Thymus (tissue), 11 donors: ENCODE results near the gene GAREM1. TPM values are rescaled to one million over a fixed set of nuclear protein-coding genes. Genes with fewer than 3 reads are reported as not detected.

Experiments
- DNase-seq, 9 donors: peaks; one replicate each; pipeline ENCODE4 v3.0.0-alpha.2; 2013; ENCODE audit warnings: low spot score in 9 of 9, low read depth in 6 of 9, missing footprints in 1 of 9
- H3K27ac ChIP-seq, 2 donors: one replicate each; pipeline ENCODE4 v1.5.1; 2013; ENCODE audit warnings: control low read depth in 1 of 2, low read depth in 1 of 2, low read length in 1 of 2, mild to moderate bottlenecking in 1 of 2, moderate library complexity in 1 of 2
- H3K27me3 ChIP-seq, 2 donors: one replicate each; pipeline ENCODE4 v1.5.1; 2013; ENCODE audit warnings: low read length in 1 of 2; ENCODE audit not compliant: control insufficient read depth in 2 of 2, insufficient read depth in 1 of 2
- H3K36me3 ChIP-seq, 2 donors: one replicate each; pipeline ENCODE4 v1.5.1; 2013; ENCODE audit warnings: low read length in 1 of 2, mild to moderate bottlenecking in 1 of 2, moderate library complexity in 1 of 2; ENCODE audit not compliant: control insufficient read depth in 2 of 2, insufficient read depth in 2 of 2
- H3K4me1 ChIP-seq, 2 donors: one replicate each; pipeline ENCODE4 v1.5.1; 2013; ENCODE audit warnings: low read length in 2 of 2; ENCODE audit not compliant: control insufficient read depth in 2 of 2, insufficient read depth in 2 of 2
- H3K4me3 ChIP-seq, 2 donors: one replicate each; pipeline ENCODE4 v1.5.1; 2013; ENCODE audit warnings: low read length in 2 of 2, control low read depth in 1 of 2, mild to moderate bottlenecking in 1 of 2
- H3K9me3 ChIP-seq, 2 donors: one replicate each; pipeline ENCODE4 v1.5.1; 2013; ENCODE audit warnings: low read length in 1 of 2, mild to moderate bottlenecking in 1 of 2; ENCODE audit not compliant: control insufficient read depth in 2 of 2, insufficient read depth in 1 of 2
- WGBS: extraction: QIAGEN DNeasy Blood & Tissue Kit; methylation state at CpG from one replicate; pipeline ENCODE4 v1.1.7; 2013; 5-methylcytosine and 5-hydroxymethylcytosine counted together
- polyA plus RNA-seq: library from polyadenylated mRNA; stranded (reverse); fragments of 200-250 nt; gene quantifications from one replicate; pipeline ENCODE4 v1.2.3, GENCODE V29; 2013
- total RNA-seq: library from RNA; stranded (reverse); fragments of 120-200 nt; gene quantifications from one replicate; pipeline ENCODE4 v1.2.4, GENCODE V29; 2013
- donor health status: healthy.

Gene GAREM1
- total and polyA plus RNA-seq, 2 donors, result 0.57 to 1.5 TPM

- DNase-seq, result no peak
- Histone ChIP-seq H3K27me3 (no peaks in the 10 kb centered on the region), H3K4me1 (no peaks in the 10 kb centered on the region), H3K9me3 (no peaks in the 10 kb centered on the region), H3K27ac (no peak overlapping the region), H3K36me3 (no peaks in the 10 kb centered on the region), H3K4me3 (no peak overlapping the region)
- WGBS, result 49% methylated on average over 2 of the region's 2 CpGs
These were observed 168.5 kb downstream of the GAREM1 start for GRCh38 chr18:32301976-32302743.

GRCh38 chr18:32301361-32301760, 169.3 kb downstream of the GAREM1 start:
- H3K36me3 ChIP-seq, result no peaks in the 10 kb centered on the region
- DNase-seq, result no peak
- no peak overlapping the region for H3K4me3 ChIP-seq
- H3K27ac ChIP-seq, result no peak overlapping the region
- no peaks in the 10 kb centered on the region for H3K4me1 ChIP-seq
- 83% methylated on average over 4 of the region's 4 CpGs for WGBS
- no peaks in the 10 kb centered on the region for H3K27me3 ChIP-seq
- H3K9me3 ChIP-seq, result no peaks in the 10 kb centered on the region

- Histone ChIP-seq H3K36me3 (no peaks in the 10 kb centered on the region), H3K9me3 (no peaks in the 10 kb centered on the region), H3K27ac (no peak overlapping the region), H3K4me1 (no peaks in the 10 kb centered on the region), H3K27me3 (no peaks in the 10 kb centered on the region), H3K4me3 (no peak overlapping the region)
- 89% methylated on average over 5 of the region's 5 CpGs for WGBS
- DNase-seq, result no peak
These were observed 169.8 kb downstream of the GAREM1 start for GRCh38 chr18:32300914-32301313.

GRCh38 chr18:32299484-32299883, 171.2 kb downstream of the GAREM1 start:
- no peak overlapping the region for H3K27ac ChIP-seq
- DNase-seq, result no peak
- H3K4me3 ChIP-seq, result no peak overlapping the region
- H3K9me3 ChIP-seq, result no peaks in the 10 kb centered on the region
- no peaks in the 10 kb centered on the region for H3K36me3 ChIP-seq
- no peaks in the 10 kb centered on the region for H3K4me1 ChIP-seq
- no peaks in the 10 kb centered on the region for H3K27me3 ChIP-seq
- 78% methylated on average over 1 of the region's 1 CpG for WGBS

- H3K27ac ChIP-seq, result no peak overlapping the region
- no peak overlapping the region for H3K4me3 ChIP-seq
- H3K9me3 ChIP-seq, result no peaks in the 10 kb centered on the region
- H3K27me3 ChIP-seq, result no peaks in the 10 kb centered on the region
- WGBS, result 40% methylated on average over 6 of the region's 6 CpGs
- no peaks in the 10 kb centered on the region for H3K36me3 ChIP-seq
- DNase-seq, result no peak
- H3K4me1 ChIP-seq, result no peaks in the 10 kb centered on the region
These were observed 172.5 kb downstream of the GAREM1 start for GRCh38 chr18:32298171-32298667.

- no peaks in the 10 kb centered on the region for H3K27me3 ChIP-seq
- WGBS, result 72% methylated on average over 5 of the region's 5 CpGs
These were observed 173.0 kb downstream of the GAREM1 start for GRCh38 chr18:32297579-32298170.

GRCh38 chr18:32296851-32297250, 173.8 kb downstream of the GAREM1 start:
- no peak overlapping the region for H3K27ac ChIP-seq
- DNase-seq, result no peak
- H3K4me3 ChIP-seq, result no peak overlapping the region
- 92% methylated on average over 2 of the region's 2 CpGs for WGBS
- no peaks in the 10 kb centered on the region for H3K36me3 ChIP-seq
- no peaks in the 10 kb centered on the region for H3K27me3 ChIP-seq
- no peaks in the 10 kb centered on the region for H3K9me3 ChIP-seq
- no peaks in the 10 kb centered on the region for H3K4me1 ChIP-seq

More at GRCh38 chr18:32297579-32298170, 173.0 kb downstream of the GAREM1 start:
- Histone ChIP-seq H3K4me1 (no peaks in the 10 kb centered on the region), H3K4me3 (no peak overlapping the region), H3K27ac (no peak overlapping the region), H3K36me3 (no peaks in the 10 kb centered on the region), H3K9me3 (no peaks in the 10 kb centered on the region)
- DNase-seq, result no peak

- no peak overlapping the region for H3K27ac ChIP-seq
- H3K27me3 ChIP-seq, result no peaks in the 10 kb centered on the region
- H3K9me3 ChIP-seq, result no peaks in the 10 kb centered on the region
- no peaks in the 10 kb centered on the region for H3K36me3 ChIP-seq
- no peaks in the 10 kb centered on the region for H3K4me1 ChIP-seq
- 97% methylated on average over 3 of the region's 3 CpGs for WGBS
- DNase-seq, result no peak
- H3K4me3 ChIP-seq, result no peak overlapping the region
These were observed 175.1 kb downstream of the GAREM1 start for GRCh38 chr18:32295604-32296003.

- 90% methylated on average over 2 of the region's 2 CpGs for WGBS
- no peak overlapping the region for H3K27ac ChIP-seq
- no peak for DNase-seq
These were observed 177.6 kb downstream of the GAREM1 start for GRCh38 chr18:32293107-32293506.

More at GRCh38 chr18:32293107-32293506, 177.6 kb downstream of the GAREM1 start:
- Histone ChIP-seq H3K4me1 (no peaks in the 10 kb centered on the region), H3K27me3 (no peaks in the 10 kb centered on the region), H3K9me3 (no peaks in the 10 kb centered on the region), H3K36me3 (no peaks in the 10 kb centered on the region), H3K4me3 (no peak overlapping the region)
